ENCODE results near the gene PAFAH1B2. TPM values are rescaled to one million over a fixed set of nuclear protein-coding genes. Genes with fewer than 3 reads are reported as not detected.

PAFAH1B2 gene
- total and polyA plus RNA-seq, 2 of the 8 experiments (the other 6 are each of a cell fraction or from before 2014, with no cell fraction given) = 38.2 to 161 TPM

DNA sequence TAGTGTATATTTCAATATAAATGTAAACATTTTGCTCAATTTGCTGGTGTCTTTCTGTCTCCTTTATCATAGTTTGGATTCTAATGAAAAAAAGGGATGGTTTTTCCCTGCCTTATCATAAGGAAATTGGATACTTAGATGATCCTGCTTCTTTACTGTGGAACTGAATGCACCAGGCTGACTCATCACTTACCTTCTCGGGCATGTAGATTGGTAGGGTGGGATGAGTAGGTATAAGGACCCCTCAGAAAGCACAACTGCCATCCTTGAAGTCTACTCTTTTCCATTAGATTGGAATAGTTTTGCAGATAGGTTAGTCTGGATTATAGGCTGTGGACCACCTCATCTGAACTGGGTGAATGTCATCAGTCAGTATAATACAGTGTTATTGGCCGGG is 26.9 kb downstream of the PAFAH1B2 start (continued):
- TF ChIP-seq, protein P1, sequence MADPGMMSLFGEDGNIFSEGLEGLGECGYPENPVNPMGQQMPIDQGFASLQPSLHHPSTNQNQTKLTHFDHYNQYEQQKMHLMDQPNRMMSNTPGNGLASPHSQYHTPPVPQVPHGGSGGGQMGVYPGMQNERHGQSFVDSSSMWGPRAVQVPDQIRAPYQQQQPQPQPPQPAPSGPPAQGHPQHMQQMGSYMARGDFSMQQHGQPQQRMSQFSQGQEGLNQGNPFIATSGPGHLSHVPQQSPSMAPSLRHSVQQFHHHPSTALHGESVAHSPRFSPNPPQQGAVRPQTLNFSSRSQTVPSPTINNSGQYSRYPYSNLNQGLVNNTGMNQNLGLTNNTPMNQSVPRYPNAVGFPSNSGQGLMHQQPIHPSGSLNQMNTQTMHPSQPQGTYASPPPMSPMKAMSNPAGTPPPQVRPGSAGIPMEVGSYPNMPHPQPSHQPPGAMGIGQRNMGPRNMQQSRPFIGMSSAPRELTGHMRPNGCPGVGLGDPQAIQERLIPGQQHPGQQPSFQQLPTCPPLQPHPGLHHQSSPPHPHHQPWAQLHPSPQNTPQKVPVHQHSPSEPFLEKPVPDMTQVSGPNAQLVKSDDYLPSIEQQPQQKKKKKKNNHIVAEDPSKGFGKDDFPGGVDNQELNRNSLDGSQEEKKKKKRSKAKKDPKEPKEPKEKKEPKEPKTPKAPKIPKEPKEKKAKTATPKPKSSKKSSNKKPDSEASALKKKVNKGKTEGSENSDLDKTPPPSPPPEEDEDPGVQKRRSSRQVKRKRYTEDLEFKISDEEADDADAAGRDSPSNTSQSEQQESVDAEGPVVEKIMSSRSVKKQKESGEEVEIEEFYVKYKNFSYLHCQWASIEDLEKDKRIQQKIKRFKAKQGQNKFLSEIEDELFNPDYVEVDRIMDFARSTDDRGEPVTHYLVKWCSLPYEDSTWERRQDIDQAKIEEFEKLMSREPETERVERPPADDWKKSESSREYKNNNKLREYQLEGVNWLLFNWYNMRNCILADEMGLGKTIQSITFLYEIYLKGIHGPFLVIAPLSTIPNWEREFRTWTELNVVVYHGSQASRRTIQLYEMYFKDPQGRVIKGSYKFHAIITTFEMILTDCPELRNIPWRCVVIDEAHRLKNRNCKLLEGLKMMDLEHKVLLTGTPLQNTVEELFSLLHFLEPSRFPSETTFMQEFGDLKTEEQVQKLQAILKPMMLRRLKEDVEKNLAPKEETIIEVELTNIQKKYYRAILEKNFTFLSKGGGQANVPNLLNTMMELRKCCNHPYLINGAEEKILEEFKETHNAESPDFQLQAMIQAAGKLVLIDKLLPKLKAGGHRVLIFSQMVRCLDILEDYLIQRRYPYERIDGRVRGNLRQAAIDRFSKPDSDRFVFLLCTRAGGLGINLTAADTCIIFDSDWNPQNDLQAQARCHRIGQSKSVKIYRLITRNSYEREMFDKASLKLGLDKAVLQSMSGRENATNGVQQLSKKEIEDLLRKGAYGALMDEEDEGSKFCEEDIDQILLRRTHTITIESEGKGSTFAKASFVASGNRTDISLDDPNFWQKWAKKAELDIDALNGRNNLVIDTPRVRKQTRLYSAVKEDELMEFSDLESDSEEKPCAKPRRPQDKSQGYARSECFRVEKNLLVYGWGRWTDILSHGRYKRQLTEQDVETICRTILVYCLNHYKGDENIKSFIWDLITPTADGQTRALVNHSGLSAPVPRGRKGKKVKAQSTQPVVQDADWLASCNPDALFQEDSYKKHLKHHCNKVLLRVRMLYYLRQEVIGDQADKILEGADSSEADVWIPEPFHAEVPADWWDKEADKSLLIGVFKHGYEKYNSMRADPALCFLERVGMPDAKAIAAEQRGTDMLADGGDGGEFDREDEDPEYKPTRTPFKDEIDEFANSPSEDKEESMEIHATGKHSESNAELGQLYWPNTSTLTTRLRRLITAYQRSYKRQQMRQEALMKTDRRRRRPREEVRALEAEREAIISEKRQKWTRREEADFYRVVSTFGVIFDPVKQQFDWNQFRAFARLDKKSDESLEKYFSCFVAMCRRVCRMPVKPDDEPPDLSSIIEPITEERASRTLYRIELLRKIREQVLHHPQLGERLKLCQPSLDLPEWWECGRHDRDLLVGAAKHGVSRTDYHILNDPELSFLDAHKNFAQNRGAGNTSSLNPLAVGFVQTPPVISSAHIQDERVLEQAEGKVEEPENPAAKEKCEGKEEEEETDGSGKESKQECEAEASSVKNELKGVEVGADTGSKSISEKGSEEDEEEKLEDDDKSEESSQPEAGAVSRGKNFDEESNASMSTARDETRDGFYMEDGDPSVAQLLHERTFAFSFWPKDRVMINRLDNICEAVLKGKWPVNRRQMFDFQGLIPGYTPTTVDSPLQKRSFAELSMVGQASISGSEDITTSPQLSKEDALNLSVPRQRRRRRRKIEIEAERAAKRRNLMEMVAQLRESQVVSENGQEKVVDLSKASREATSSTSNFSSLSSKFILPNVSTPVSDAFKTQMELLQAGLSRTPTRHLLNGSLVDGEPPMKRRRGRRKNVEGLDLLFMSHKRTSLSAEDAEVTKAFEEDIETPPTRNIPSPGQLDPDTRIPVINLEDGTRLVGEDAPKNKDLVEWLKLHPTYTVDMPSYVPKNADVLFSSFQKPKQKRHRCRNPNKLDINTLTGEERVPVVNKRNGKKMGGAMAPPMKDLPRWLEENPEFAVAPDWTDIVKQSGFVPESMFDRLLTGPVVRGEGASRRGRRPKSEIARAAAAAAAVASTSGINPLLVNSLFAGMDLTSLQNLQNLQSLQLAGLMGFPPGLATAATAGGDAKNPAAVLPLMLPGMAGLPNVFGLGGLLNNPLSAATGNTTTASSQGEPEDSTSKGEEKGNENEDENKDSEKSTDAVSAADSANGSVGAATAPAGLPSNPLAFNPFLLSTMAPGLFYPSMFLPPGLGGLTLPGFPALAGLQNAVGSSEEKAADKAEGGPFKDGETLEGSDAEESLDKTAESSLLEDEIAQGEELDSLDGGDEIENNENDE (IDR thresholded peaks at IDR 0.05; ENCODE audit: insufficient replicate concordance, low read length) = no peak
- no peak for TF ChIP-seq SIX5 (IDR thresholded peaks at IDR 0.05; ENCODE audit: low read depth, low read length)
- TF ChIP-seq, protein P2, sequence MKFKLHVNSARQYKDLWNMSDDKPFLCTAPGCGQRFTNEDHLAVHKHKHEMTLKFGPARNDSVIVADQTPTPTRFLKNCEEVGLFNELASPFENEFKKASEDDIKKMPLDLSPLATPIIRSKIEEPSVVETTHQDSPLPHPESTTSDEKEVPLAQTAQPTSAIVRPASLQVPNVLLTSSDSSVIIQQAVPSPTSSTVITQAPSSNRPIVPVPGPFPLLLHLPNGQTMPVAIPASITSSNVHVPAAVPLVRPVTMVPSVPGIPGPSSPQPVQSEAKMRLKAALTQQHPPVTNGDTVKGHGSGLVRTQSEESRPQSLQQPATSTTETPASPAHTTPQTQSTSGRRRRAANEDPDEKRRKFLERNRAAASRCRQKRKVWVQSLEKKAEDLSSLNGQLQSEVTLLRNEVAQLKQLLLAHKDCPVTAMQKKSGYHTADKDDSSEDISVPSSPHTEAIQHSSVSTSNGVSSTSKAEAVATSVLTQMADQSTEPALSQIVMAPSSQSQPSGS (IDR thresholded peaks at IDR 0.05; ENCODE audit: low read length) = no peak
- TF ChIP-seq TEAD4 (IDR thresholded peaks at IDR 0.05; ENCODE audit: low read depth, low read length) = no peak
- no peak for TF ChIP-seq POU5F1 (IDR thresholded peaks at IDR 0.05; ENCODE audit: low read depth, low read length)
- TF ChIP-seq CHD2 (IDR thresholded peaks at IDR 0.05; ENCODE audit: low read length) = no peak
- no peak for TF ChIP-seq CBX5 (IDR thresholded peaks at IDR 0.05; ENCODE audit: low read depth, low read length)
- no peak for TF ChIP-seq RFX5 (IDR thresholded peaks at IDR 0.05; ENCODE audit: borderline replicate concordance, low read depth, low read length)
- no peak for TF ChIP-seq KDM4A (IDR thresholded peaks at IDR 0.05; ENCODE audit: low read depth, low read length, severe bottlenecking)

All from H1 (cell line).